Prostate gland (tissue), 2 donors: Measurements from ENCODE around the gene EIF5B.

Experiments
- POLR2A ChIP-seq: fragments of 450-650 bp; IDR thresholded peaks from one replicate; pipeline ENCODE4 v1.6.1; 2016; ENCODE audit warnings: antibody characterized with exemption, mild to moderate bottlenecking
- TF ChIP-seq, protein P1 (sequence below), 4 experiments: fragments of 200-600 bp in 2 of 4; fragments of 450-650 bp in 2 of 4; sonication (generic) in 2 of 4; IDR thresholded peaks; 1 replicate in 3 of 4; 2 replicates in 1 of 4; pipeline ENCODE4 v1.5.1; 2016 to 2019; ENCODE audit warnings: antibody characterized with exemption in 4 of 4, mild to moderate bottlenecking in 2 of 4, moderate library complexity in 2 of 4

DNA sequence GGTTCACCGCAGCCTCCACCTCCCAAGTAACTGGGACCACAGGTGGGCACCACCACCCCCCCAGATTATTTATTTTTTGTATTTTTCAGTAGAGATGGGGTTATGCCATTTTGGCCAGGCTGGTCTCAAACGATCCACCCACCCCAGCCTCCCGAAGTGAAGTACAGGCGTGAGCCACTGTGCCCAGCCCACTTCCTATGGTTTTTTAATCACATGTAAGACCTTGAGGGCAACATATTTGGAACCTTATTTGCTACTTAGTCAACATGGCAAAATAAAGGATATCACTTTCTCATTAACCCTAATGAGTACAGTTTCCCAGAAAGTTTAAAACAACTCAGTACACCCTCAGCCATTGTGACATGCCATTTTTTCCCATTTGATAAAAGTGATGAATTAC, 64.7 kb downstream of the EIF5B start:
- TF ChIP-seq, protein P1, sequence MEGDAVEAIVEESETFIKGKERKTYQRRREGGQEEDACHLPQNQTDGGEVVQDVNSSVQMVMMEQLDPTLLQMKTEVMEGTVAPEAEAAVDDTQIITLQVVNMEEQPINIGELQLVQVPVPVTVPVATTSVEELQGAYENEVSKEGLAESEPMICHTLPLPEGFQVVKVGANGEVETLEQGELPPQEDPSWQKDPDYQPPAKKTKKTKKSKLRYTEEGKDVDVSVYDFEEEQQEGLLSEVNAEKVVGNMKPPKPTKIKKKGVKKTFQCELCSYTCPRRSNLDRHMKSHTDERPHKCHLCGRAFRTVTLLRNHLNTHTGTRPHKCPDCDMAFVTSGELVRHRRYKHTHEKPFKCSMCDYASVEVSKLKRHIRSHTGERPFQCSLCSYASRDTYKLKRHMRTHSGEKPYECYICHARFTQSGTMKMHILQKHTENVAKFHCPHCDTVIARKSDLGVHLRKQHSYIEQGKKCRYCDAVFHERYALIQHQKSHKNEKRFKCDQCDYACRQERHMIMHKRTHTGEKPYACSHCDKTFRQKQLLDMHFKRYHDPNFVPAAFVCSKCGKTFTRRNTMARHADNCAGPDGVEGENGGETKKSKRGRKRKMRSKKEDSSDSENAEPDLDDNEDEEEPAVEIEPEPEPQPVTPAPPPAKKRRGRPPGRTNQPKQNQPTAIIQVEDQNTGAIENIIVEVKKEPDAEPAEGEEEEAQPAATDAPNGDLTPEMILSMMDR (IDR thresholded peaks at IDR 0.05): no peak
- no peak for TF ChIP-seq POLR2A
